CD8-positive, alpha-beta memory T cell (primary cell): ENCODE data around the gene PARD3. TPM values are rescaled to one million over a fixed set of nuclear protein-coding genes. Genes with fewer than 3 reads are reported as not detected.
"Not testable (repeated sequence)": the region's sequence is repeated elsewhere in the genome, so short reads cannot be mapped to it uniquely, and the experiment has no call there.

Experiments used
- CTCF ChIA-PET: fragments of 350-600 bp; sonication (Branson Sonifier 250); formaldehyde crosslinking; loops from one replicate; lab custom pipeline; 2021; ENCODE audit warnings: antibody characterized with exemption; lab: Charles Lee
- POLR2A ChIA-PET: fragments of 350-600 bp; sonication (Branson Sonifier 250); formaldehyde crosslinking; loops from one replicate; lab custom pipeline; 2021; ENCODE audit warnings: antibody characterized with exemption; lab: Charles Lee
- DNase-seq, 5 donors: peaks; one replicate each; pipeline versions ENCODE4 v3.0.0 to v3.0.0-alpha.2; 2020 to 2022; ENCODE audit warnings: mixed read lengths in 1 of 5
- H3K27ac ChIP-seq: one replicate; pipeline ENCODE4 v1.7.0; 2013; ENCODE audit warnings: low read depth, mild to moderate bottlenecking, low read length, moderate library complexity
- H3K27me3 ChIP-seq: 2 replicates; pipeline ENCODE4 v1.7.0; 2013; ENCODE audit warnings: low read length, mild to moderate bottlenecking; ENCODE audit not compliant: insufficient read depth, poor library complexity, severe bottlenecking
- H3K36me3 ChIP-seq: 2 replicates; pipeline ENCODE4 v1.7.0; 2013; ENCODE audit warnings: mild to moderate bottlenecking, low read length, moderate library complexity; ENCODE audit not compliant: insufficient read depth
- H3K4me1 ChIP-seq: 2 replicates; pipeline ENCODE4 v1.7.0; 2013; ENCODE audit warnings: mild to moderate bottlenecking, low read length, moderate library complexity; ENCODE audit not compliant: insufficient read depth
- H3K4me3 ChIP-seq: 2 replicates; pipeline ENCODE4 v1.7.0; 2013; ENCODE audit warnings: mild to moderate bottlenecking, low read length
- H3K9me3 ChIP-seq: 2 replicates; pipeline ENCODE4 v1.7.0; 2013; ENCODE audit warnings: mild to moderate bottlenecking, low read length
- H3K27ac Mint-ChIP-seq, 8 donors: one replicate each; pipeline ENCODE4 v1.8.0; 2020 to 2021; ENCODE audit warnings: mixed read lengths in 8 of 8, mild to moderate bottlenecking in 6 of 8, inconsistent platforms in 3 of 8, moderate library complexity in 3 of 8
- H3K27me3 Mint-ChIP-seq, 2 donors: one replicate each; pipeline ENCODE4 v1.8.0; 2020 to 2021; ENCODE audit warnings: mixed read lengths in 2 of 2, mild to moderate bottlenecking in 1 of 2, moderate library complexity in 1 of 2
- H3K36me3 Mint-ChIP-seq, 3 donors: one replicate each; pipeline ENCODE4 v1.8.0; 2020 to 2021; ENCODE audit warnings: mixed read lengths in 3 of 3, inconsistent platforms in 1 of 3, mild to moderate bottlenecking in 1 of 3
- H3K4me1 Mint-ChIP-seq, 3 donors: one replicate each; pipeline ENCODE4 v1.8.0; 2020 to 2021; ENCODE audit warnings: mixed read lengths in 3 of 3, inconsistent platforms in 1 of 3, mild to moderate bottlenecking in 1 of 3
- H3K4me3 Mint-ChIP-seq, 7 donors: one replicate each; pipeline ENCODE4 v1.8.0; 2020 to 2021; ENCODE audit warnings: mixed read lengths in 7 of 7, mild to moderate bottlenecking in 6 of 7, moderate library complexity in 4 of 7, inconsistent platforms in 2 of 7
- H3K9me3 Mint-ChIP-seq, 5 donors: one replicate each; pipeline ENCODE4 v1.8.0; 2020 to 2022; ENCODE audit warnings: mixed read lengths in 5 of 5, mild to moderate bottlenecking in 3 of 5, moderate library complexity in 2 of 5, inconsistent platforms in 1 of 5
- polyA plus RNA-seq: library from polyadenylated mRNA; unstranded; fragments of 300-500 nt; fragmentation: Illumina TruSeq; gene quantifications from one replicate; pipeline ENCODE4 v1.2.3, GENCODE V29; 2021
- total RNA-seq, 2 experiments: library from RNA; stranded (reverse); gene quantifications; one replicate each; pipeline ENCODE4 v1.2.3, GENCODE V29; 2021

The PARD3 gene
- total and polyA plus RNA-seq, 3 experiments from 2014 or later: 0.27 to 0.46 TPM; not detected in 1

DNA sequence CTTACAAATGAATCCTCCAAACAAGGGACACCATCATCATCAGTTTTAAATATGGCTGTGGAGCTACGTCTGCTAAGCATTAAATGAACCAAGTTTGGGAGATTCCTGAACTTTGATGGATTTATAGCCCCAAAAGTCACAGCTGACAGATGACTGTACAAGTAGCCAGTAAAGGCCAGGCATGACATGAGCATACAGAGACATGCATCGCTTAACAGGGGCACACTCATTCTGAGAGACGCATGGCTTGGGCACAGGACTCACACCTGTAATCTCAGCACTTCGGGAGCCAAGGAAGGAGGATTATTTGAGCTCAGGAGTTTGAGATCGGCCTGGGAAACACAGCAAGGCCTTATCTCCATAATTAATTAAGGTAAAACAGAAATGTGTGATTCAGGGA, 166.2 kb downstream of the PARD3 start:
- H3K9me3 ChIP-seq: no peaks in the 10 kb centered on the region
- Mint-ChIP-seq H3K36me3 (no peaks in the 10 kb centered on the region), H3K4me1 (no peaks in the 10 kb centered on the region), H3K27ac (no peak overlapping the region), H3K9me3 (no peaks in the 10 kb centered on the region), H3K4me3 (no peak overlapping the region), H3K27me3 (peaks cover 0 to 9% of the 10 kb centered on the region in 2 donors)
- CTCF ChIA-PET: no interaction called here
- H3K4me1 ChIP-seq: no peaks in the 10 kb centered on the region
- H3K36me3 ChIP-seq: no peaks in the 10 kb centered on the region
- H3K27ac ChIP-seq: no peak overlapping the region
- H3K4me3 ChIP-seq: no peak overlapping the region
- POLR2A ChIA-PET: no interaction called here
- no peaks in the 10 kb centered on the region for H3K27me3 ChIP-seq
- no peak for DNase-seq

DNA sequence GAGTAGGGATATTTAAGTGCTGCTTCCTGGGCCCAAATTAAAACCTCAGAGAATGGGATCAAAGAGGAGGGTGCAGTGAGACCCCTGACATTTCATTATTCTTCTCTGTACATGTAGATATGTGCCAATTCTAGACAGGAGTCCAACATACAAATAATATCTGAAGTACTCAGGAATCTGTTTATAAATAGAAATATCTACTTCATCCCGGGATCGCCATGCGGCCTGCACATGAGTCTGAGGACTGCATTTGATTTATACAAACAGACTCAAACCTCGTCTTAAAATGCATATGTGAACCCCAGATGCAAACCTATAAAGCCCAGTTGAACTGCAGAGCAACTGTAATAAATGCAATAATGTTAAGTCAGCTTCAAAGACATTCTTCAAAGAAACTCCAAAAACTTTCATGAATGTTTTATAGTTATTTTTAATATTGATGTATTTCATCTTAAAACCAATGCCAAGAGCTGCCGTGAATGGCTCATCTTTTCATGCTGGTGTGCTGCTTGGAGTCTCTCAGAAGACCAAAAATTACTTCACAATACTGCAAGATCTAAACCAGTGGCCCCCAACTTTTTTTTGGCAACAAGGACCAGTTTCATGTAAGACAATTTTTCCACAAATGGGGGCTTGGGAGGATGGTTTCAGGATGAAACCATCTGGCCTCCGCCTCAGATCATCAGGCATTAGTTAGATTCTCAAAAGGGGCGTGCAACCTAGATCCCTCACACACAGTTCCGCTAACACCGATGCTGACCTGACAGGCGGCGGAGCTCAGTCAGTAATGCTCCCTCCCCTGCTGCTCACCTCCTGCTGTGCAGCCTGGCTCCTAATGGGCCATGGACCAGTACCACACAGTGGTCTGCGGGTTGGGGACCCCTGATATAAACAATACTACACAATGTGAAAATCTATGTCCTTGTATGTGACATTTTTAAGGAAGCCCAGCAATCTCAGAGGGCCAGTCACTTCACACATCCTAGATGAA, 166.9 kb downstream of the PARD3 start:
- CTCF ChIA-PET: no interaction called here
- H3K36me3 ChIP-seq: no peaks in the 10 kb centered on the region
- H3K36me3 Mint-ChIP-seq: no peaks in the 10 kb centered on the region
- no peak overlapping the region for H3K27ac ChIP-seq
- DNase-seq: no peak
- H3K4me1 ChIP-seq: no peaks in the 10 kb centered on the region
- no peaks in the 10 kb centered on the region for H3K27me3 ChIP-seq
- no peak overlapping the region for H3K4me3 Mint-ChIP-seq
- H3K27ac Mint-ChIP-seq: no peak overlapping the region
- POLR2A ChIA-PET: no interaction called here
- H3K4me1 Mint-ChIP-seq: no peaks in the 10 kb centered on the region
- no peaks in the 10 kb centered on the region for H3K9me3 Mint-ChIP-seq
- H3K27me3 Mint-ChIP-seq: peaks cover 0 to 9% of the 10 kb centered on the region in 2 donors
- no peak overlapping the region for H3K4me3 ChIP-seq
- no peaks in the 10 kb centered on the region for H3K9me3 ChIP-seq

DNA sequence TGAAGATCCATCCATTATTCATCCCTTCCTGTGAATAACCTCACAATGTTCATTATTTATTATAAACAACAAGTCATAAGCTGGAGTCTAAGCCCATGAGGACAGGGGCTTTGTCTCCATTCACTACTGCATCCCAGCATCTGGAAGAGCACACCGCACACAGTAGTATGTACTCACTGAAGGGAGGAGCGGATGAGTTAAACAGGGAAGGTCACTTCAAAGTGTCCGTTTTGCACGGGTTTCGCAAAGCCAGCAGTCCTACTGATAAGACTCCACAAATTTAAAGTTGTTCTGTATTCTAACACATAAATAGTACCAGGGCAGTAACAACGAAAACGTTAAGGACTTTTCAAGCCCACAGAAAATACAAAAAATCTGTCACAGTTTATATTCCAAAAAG, 167.9 kb downstream of the PARD3 start:
- no peak overlapping the region for H3K27ac ChIP-seq
- H3K36me3 ChIP-seq: no peaks in the 10 kb centered on the region
- no peaks in the 10 kb centered on the region for H3K4me1 ChIP-seq
- H3K4me1 Mint-ChIP-seq: no peaks in the 10 kb centered on the region
- H3K36me3 Mint-ChIP-seq: no peaks in the 10 kb centered on the region
- no peak for DNase-seq
- POLR2A ChIA-PET: no interaction called here
- peaks cover 0 to 6% of the 10 kb centered on the region in 2 donors for H3K27me3 Mint-ChIP-seq
- no peaks in the 10 kb centered on the region for H3K9me3 ChIP-seq
- H3K27ac Mint-ChIP-seq: no peak overlapping the region
- no peaks in the 10 kb centered on the region for H3K9me3 Mint-ChIP-seq
- CTCF ChIA-PET: interaction anchor here (0.9 kb wide), 1 partner anchor 9 kb away, joined by 5 read pairs; no protein-coding TSS in a partner anchor
- H3K4me3 ChIP-seq: no peak overlapping the region
- H3K4me3 Mint-ChIP-seq: no peak overlapping the region
- H3K27me3 ChIP-seq: no peaks in the 10 kb centered on the region

GRCh38 chr10:34646331-34646730, 168.8 kb downstream of the PARD3 start:
- no peak for DNase-seq
- ChIA-PET POLR2A (no interaction called here), CTCF (interaction anchor here (0.9 kb wide), 1 partner anchor 8 kb away, joined by 5 read pairs; no protein-coding TSS in a partner anchor)
- no peaks in the 10 kb centered on the region for H3K9me3 ChIP-seq
- no peak overlapping the region for H3K27ac ChIP-seq
- H3K4me1 Mint-ChIP-seq: no peaks in the 10 kb centered on the region
- H3K4me1 ChIP-seq: no peaks in the 10 kb centered on the region
- no peaks in the 10 kb centered on the region for H3K9me3 Mint-ChIP-seq
- H3K4me3 Mint-ChIP-seq: no peak overlapping the region
- peaks cover 0 to 4% of the 10 kb centered on the region in 2 donors for H3K27me3 Mint-ChIP-seq
- H3K27me3 ChIP-seq: no peaks in the 10 kb centered on the region
- H3K36me3 Mint-ChIP-seq: no peaks in the 10 kb centered on the region
- no peaks in the 10 kb centered on the region for H3K36me3 ChIP-seq
- no peak overlapping the region for H3K4me3 ChIP-seq
- H3K27ac Mint-ChIP-seq: no peak overlapping the region

GRCh38 chr10:34644815-34645214, 170.3 kb downstream of the PARD3 start:
- H3K36me3 ChIP-seq, CTCF ChIA-PET, H3K27ac Mint-ChIP-seq, POLR2A ChIA-PET, H3K27me3 Mint-ChIP-seq, H3K4me1 Mint-ChIP-seq, DNase-seq, H3K4me3 Mint-ChIP-seq, H3K4me1 ChIP-seq, H3K4me3 ChIP-seq, H3K9me3 Mint-ChIP-seq, H3K27me3 ChIP-seq, H3K36me3 Mint-ChIP-seq, H3K27ac ChIP-seq, H3K9me3 ChIP-seq: not testable (repeated sequence)

GRCh38 chr10:34644224-34644623, 170.9 kb downstream of the PARD3 start:
- Histone ChIP-seq H3K36me3 (no peaks in the 10 kb centered on the region), H3K4me1 (no peaks in the 10 kb centered on the region), H3K4me3 (no peak overlapping the region), H3K27me3 (no peaks in the 10 kb centered on the region), H3K9me3 (no peaks in the 10 kb centered on the region), H3K27ac (no peak overlapping the region)
- H3K4me3 Mint-ChIP-seq: no peak overlapping the region
- no peak overlapping the region for H3K27ac Mint-ChIP-seq
- no peaks in the 10 kb centered on the region for H3K27me3 Mint-ChIP-seq
- DNase-seq: no peak
- CTCF ChIA-PET: no interaction called here
- H3K9me3 Mint-ChIP-seq: no peaks in the 10 kb centered on the region
- H3K36me3 Mint-ChIP-seq: no peaks in the 10 kb centered on the region
- no peaks in the 10 kb centered on the region for H3K4me1 Mint-ChIP-seq
- POLR2A ChIA-PET: no interaction called here

DNA sequence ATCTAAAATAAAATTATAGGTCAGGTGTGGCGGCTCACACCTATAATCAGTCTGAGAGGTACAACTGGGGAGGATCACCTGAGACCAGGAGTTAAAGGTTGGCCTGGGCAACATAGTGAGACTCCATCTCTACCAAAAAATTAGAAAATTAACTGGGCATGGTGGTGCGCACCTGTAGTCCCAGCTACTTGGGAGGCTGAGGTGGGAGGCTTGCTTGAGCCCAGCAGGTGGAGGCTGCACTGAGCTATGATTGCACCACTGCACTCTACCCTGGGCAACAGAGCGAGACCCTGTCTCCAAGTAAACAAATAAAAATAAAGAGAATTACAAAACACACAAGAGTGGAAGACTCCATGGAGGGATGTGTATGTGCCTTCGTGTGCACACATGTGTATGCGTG, 171.5 kb downstream of the PARD3 start:
- H3K27ac Mint-ChIP-seq: no peak overlapping the region
- peaks cover 0 to 2% (median 0%) of the 10 kb centered on the region in 3 donors for H3K4me1 Mint-ChIP-seq
- H3K4me3 Mint-ChIP-seq: no peak overlapping the region
- CTCF ChIA-PET: no interaction called here
- DNase-seq: no peak
- no peaks in the 10 kb centered on the region for H3K9me3 Mint-ChIP-seq
- Histone ChIP-seq H3K36me3 (no peaks in the 10 kb centered on the region), H3K4me1 (no peaks in the 10 kb centered on the region), H3K4me3 (no peak overlapping the region), H3K9me3 (no peaks in the 10 kb centered on the region), H3K27ac (no peak overlapping the region), H3K27me3 (no peaks in the 10 kb centered on the region)
- peaks cover 0 to 2% of the 10 kb centered on the region in 2 donors for H3K27me3 Mint-ChIP-seq
- POLR2A ChIA-PET: no interaction called here
- no peaks in the 10 kb centered on the region for H3K36me3 Mint-ChIP-seq

DNA sequence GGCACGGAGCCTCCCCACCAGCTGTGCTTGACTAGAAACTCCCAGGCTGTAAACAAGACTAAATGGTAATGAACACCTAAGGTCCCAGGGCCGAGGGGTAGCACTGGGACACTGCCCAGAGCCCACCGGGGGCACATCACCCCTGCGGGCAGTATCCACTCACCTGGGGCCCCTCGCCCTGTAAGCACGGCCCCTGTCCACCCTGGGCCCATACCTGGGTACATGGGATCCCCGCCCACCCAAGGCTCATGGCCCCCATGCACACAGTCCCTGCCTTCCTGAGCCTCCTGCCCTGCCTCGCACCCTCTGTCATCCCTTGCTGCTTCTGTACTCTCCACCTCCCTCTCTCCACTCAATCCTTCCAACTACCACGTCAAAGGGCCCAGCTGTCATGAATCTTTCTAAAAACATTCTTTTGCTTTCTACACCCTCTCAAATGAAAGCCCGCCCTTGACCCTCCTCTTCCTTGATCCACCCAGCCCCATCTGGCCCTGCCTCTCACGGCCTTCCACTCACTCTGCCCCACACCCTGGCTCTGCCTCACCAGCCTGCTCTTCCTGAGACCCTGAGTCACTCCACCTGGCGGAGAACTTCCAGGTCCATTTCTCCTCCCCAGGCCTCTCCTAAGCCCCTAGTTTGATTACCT, 173.1 kb downstream of the PARD3 start:
- POLR2A ChIA-PET: no interaction called here
- peaks cover 7% of the 10 kb centered on the region for H3K4me1 ChIP-seq
- Mint-ChIP-seq H3K36me3 (no peaks in the 10 kb centered on the region), H3K9me3 (no peaks in the 10 kb centered on the region), H3K27ac (no peak overlapping the region), H3K4me3 (no peak overlapping the region), H3K4me1 (peaks cover 6 to 15% (median 6%) of the 10 kb centered on the region in 3 donors), H3K27me3 (peaks cover 0 to 2% of the 10 kb centered on the region in 2 donors)
- CTCF ChIA-PET: no interaction called here
- DNase-seq: no peak
- no peaks in the 10 kb centered on the region for H3K36me3 ChIP-seq
- H3K9me3 ChIP-seq: no peaks in the 10 kb centered on the region
- H3K4me3 ChIP-seq: no peak overlapping the region
- H3K27ac ChIP-seq: no peak overlapping the region
- H3K27me3 ChIP-seq: no peaks in the 10 kb centered on the region
